HT-29 (cell line): Measurements from ENCODE around the gene RTKN2. TPM values are rescaled to one million over a fixed set of nuclear protein-coding genes. Genes with fewer than 3 reads are reported as not detected.
"Not testable (repeated sequence)": the region's sequence is repeated elsewhere in the genome, so short reads cannot be mapped to it uniquely, and the experiment has no call there.

Source experiments
- DNase-seq: peaks from one replicate; pipeline ENCODE4 v3.0.0-alpha.2; 2015; ENCODE audit warnings: low spot score
- total RNA-seq: library from RNA; depleted of rRNA; stranded (reverse); fragments of >200 nt; shearing (Covaris generic); gene quantifications from 2 replicates; pipeline ENCODE4 v1.2.3, GENCODE V29; 2014; rRNA removed

The RTKN2 gene
- 3.7 TPM in 2 replicates for total RNA-seq

- DNase-seq, result peak; percentile 86
These were observed at the start of gene RTKN2 for GRCh38 chr10:62268399-62269114. TSS of gene RTKN2 (minus strand) at chr10:62268844. CDS start at chr10:62268610, 234 bp downstream.

- no peak for DNase-seq
These were observed 48.6 kb upstream of the RTKN2 start for GRCh38 chr10:62317257-62317656.

- DNase-seq, result no peak
These were observed 40.6 kb upstream of the RTKN2 start for GRCh38 chr10:62309254-62309653.

GRCh38 chr10:62308101-62308500 lies 39.5 kb upstream of the RTKN2 start:
- DNase-seq, result no peak

GRCh38 chr10:62307635-62308034 lies 39.0 kb upstream of the RTKN2 start:
- no peak for DNase-seq

GRCh38 chr10:62306663-62307062 lies 38.0 kb upstream of the RTKN2 start:
- no peak for DNase-seq

- no peak for DNase-seq
These were observed 37.2 kb upstream of the RTKN2 start for GRCh38 chr10:62305813-62306212.

- no peak for DNase-seq
These were observed 35.3 kb upstream of the RTKN2 start for GRCh38 chr10:62303922-62304321.

- no peak for DNase-seq
These were observed 34.1 kb upstream of the RTKN2 start for GRCh38 chr10:62302760-62303159.

GRCh38 chr10:62297857-62298256 lies 29.2 kb upstream of the RTKN2 start:
- DNase-seq, result no peak

- DNase-seq, result no peak
These were observed 15.6 kb upstream of the RTKN2 start for GRCh38 chr10:62284221-62284620.

- not testable (repeated sequence) for DNase-seq
These were observed 12.7 kb upstream of the RTKN2 start for GRCh38 chr10:62281348-62281747.

- not testable (repeated sequence) for DNase-seq
These were observed 11.7 kb upstream of the RTKN2 start for GRCh38 chr10:62280392-62280791.

- DNase-seq, result no peak
These were observed 9.8 kb upstream of the RTKN2 start for GRCh38 chr10:62278441-62278910.

GRCh38 chr10:62277971-62278370 lies 9.3 kb upstream of the RTKN2 start:
- DNase-seq, result no peak

- no peak for DNase-seq
These were observed 1.4 kb upstream of the RTKN2 start for GRCh38 chr10:62270020-62270419.

- DNase-seq, result peak; percentile 52
These were observed 631 bp downstream of the RTKN2 start for GRCh38 chr10:62268027-62268398.

GRCh38 chr10:62266611-62267010 lies 2.0 kb downstream of the RTKN2 start:
- no peak for DNase-seq

- no peak for DNase-seq
These were observed 2.5 kb downstream of the RTKN2 start for GRCh38 chr10:62266147-62266546.

GRCh38 chr10:62264702-62265436 lies 3.8 kb downstream of the RTKN2 start:
- DNase-seq, result peak; percentile 82

GRCh38 chr10:62264126-62264525 lies 4.5 kb downstream of the RTKN2 start:
- DNase-seq, result no peak

GRCh38 chr10:62261666-62262065 lies 7.0 kb downstream of the RTKN2 start:
- DNase-seq, result no peak

GRCh38 chr10:62259998-62260397 lies 8.6 kb downstream of the RTKN2 start:
- no peak for DNase-seq
